SK-N-SH treated with all-trans-retinoic acid at 6 μM for 48 hours (cell line): ENCODE results near the gene LRRC39.

ENCODE experiments used
- BACH2 ChIP-seq: fragments of 250-450 bp; sonication (Bioruptor Pico); IDR thresholded peaks from 2 replicates; pipeline ENCODE4 v1.9.0; 2021; ENCODE audit warnings: mild to moderate bottlenecking, borderline replicate concordance
- OSR1 ChIP-seq: fragments of 250-450 bp; sonication (Bioruptor Pico); IDR thresholded peaks from 2 replicates; pipeline ENCODE4 v1.8.0; 2022; ENCODE audit warnings: moderate library complexity, mild to moderate bottlenecking, inconsistent platforms
- PPARA ChIP-seq: fragments of 250-450 bp; sonication (Bioruptor Pico); IDR thresholded peaks from 2 replicates; pipeline ENCODE4 v1.5.0; 2020; ENCODE audit warnings: mild to moderate bottlenecking, borderline replicate concordance
- RARB ChIP-seq: fragments of 250-450 bp; sonication (Bioruptor Pico); IDR thresholded peaks from 2 replicates; pipeline ENCODE4 v1.8.0; 2021; ENCODE audit warnings: mild to moderate bottlenecking, moderate library complexity
- TCF4 ChIP-seq: fragments of 250-450 bp; sonication (Bioruptor Pico); IDR thresholded peaks from 2 replicates; pipeline ENCODE4 v1.8.0; 2021; ENCODE audit warnings: mild to moderate bottlenecking, moderate library complexity, borderline replicate concordance
- ZFP30 ChIP-seq: fragments of 450-650 bp; formaldehyde crosslinking; IDR thresholded peaks from 2 replicates; pipeline ENCODE4 v1.5.0; 2022; ENCODE audit warnings: mild to moderate bottlenecking, moderate library complexity
- ZNF565 ChIP-seq: fragments of 450-650 bp; formaldehyde crosslinking; conservative IDR thresholded peaks from 2 replicates; pipeline ENCODE4 v1.5.0; 2020; ENCODE audit warnings: low read depth, mild to moderate bottlenecking, moderate library complexity
- ZNF70 ChIP-seq: fragments of 450-650 bp; formaldehyde crosslinking; IDR thresholded peaks from 2 replicates; pipeline ENCODE4 v1.5.0; 2020; ENCODE audit warnings: mild to moderate bottlenecking, moderate library complexity
- ZNF8 ChIP-seq: fragments of 450-650 bp; formaldehyde crosslinking; IDR thresholded peaks from 2 replicates; pipeline ENCODE4 v1.5.0; 2020; ENCODE audit warnings: mild to moderate bottlenecking, moderate library complexity
- TF ChIP-seq, protein P1 (sequence below): fragments of 250-450 bp; sonication (Bioruptor Pico); IDR thresholded peaks from 2 replicates; pipeline ENCODE4 v1.8.0; 2020; ENCODE audit warnings: mild to moderate bottlenecking, moderate library complexity, borderline replicate concordance
- TF ChIP-seq, protein P2 (sequence below): fragments of 250-450 bp; sonication (Bioruptor Pico); IDR thresholded peaks from 2 replicates; pipeline ENCODE4 v1.5.1; 2021; ENCODE audit warnings: mild to moderate bottlenecking, moderate library complexity
- TF ChIP-seq, protein P3 (sequence below): fragments of 250-450 bp; sonication (Bioruptor Pico); IDR thresholded peaks from 2 replicates; pipeline ENCODE4 v1.5.0; 2020; ENCODE audit warnings: mild to moderate bottlenecking, moderate library complexity

DNA sequence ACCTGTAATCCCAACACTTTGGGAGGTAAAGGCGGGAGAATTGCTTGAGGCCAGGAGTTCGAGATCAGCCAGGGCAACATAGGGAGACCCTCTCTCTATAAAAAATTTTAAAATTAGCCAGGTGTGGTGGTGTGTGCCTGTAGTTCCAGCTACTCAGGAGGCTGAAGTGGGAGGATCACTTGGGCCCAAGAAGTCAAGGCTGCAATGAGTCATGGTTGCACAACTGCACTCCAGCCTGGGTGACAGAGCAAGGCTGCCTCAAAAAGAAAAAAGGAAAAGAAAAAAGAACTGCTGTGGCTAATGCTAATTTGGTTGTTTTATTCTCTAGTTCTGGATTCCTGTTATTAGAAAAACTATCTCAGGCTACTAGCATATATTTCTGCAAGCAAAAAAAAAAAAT lies 41.8 kb upstream of the LRRC39 start:
- TF ChIP-seq ZFP30 (no peak), ZNF8 (no peak), OSR1 (CRISPR knock-in tag) (no peak), ZNF565 (no peak), PPARA (no peak), RARB (no peak), BACH2 (CRISPR knock-in tag) (no peak), TCF4 (no peak), ZNF70 (CRISPR knock-in tag) (no peak)
- TF ChIP-seq, protein P1, sequence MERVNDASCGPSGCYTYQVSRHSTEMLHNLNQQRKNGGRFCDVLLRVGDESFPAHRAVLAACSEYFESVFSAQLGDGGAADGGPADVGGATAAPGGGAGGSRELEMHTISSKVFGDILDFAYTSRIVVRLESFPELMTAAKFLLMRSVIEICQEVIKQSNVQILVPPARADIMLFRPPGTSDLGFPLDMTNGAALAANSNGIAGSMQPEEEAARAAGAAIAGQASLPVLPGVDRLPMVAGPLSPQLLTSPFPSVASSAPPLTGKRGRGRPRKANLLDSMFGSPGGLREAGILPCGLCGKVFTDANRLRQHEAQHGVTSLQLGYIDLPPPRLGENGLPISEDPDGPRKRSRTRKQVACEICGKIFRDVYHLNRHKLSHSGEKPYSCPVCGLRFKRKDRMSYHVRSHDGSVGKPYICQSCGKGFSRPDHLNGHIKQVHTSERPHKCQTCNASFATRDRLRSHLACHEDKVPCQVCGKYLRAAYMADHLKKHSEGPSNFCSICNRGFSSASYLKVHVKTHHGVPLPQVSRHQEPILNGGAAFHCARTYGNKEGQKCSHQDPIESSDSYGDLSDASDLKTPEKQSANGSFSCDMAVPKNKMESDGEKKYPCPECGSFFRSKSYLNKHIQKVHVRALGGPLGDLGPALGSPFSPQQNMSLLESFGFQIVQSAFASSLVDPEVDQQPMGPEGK (CRISPR knock-in tag) = no peak
- TF ChIP-seq, protein P2, sequence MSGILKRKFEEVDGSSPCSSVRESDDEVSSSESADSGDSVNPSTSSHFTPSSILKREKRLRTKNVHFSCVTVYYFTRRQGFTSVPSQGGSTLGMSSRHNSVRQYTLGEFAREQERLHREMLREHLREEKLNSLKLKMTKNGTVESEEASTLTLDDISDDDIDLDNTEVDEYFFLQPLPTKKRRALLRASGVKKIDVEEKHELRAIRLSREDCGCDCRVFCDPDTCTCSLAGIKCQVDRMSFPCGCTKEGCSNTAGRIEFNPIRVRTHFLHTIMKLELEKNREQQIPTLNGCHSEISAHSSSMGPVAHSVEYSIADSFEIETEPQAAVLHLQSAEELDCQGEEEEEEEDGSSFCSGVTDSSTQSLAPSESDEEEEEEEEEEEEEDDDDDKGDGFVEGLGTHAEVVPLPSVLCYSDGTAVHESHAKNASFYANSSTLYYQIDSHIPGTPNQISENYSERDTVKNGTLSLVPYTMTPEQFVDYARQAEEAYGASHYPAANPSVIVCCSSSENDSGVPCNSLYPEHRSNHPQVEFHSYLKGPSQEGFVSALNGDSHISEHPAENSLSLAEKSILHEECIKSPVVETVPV (CRISPR knock-in tag) = no peak
- TF ChIP-seq, protein P3, sequence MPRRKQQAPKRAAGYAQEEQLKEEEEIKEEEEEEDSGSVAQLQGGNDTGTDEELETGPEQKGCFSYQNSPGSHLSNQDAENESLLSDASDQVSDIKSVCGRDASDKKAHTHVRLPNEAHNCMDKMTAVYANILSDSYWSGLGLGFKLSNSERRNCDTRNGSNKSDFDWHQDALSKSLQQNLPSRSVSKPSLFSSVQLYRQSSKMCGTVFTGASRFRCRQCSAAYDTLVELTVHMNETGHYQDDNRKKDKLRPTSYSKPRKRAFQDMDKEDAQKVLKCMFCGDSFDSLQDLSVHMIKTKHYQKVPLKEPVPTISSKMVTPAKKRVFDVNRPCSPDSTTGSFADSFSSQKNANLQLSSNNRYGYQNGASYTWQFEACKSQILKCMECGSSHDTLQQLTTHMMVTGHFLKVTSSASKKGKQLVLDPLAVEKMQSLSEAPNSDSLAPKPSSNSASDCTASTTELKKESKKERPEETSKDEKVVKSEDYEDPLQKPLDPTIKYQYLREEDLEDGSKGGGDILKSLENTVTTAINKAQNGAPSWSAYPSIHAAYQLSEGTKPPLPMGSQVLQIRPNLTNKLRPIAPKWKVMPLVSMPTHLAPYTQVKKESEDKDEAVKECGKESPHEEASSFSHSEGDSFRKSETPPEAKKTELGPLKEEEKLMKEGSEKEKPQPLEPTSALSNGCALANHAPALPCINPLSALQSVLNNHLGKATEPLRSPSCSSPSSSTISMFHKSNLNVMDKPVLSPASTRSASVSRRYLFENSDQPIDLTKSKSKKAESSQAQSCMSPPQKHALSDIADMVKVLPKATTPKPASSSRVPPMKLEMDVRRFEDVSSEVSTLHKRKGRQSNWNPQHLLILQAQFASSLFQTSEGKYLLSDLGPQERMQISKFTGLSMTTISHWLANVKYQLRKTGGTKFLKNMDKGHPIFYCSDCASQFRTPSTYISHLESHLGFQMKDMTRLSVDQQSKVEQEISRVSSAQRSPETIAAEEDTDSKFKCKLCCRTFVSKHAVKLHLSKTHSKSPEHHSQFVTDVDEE (CRISPR knock-in tag) = no peak
